Right atrium auricular region (tissue), 2 donors: Measurements from ENCODE around the gene PRIM2. TPM values are rescaled to one million over a fixed set of nuclear protein-coding genes. Genes with fewer than 3 reads are reported as not detected.
"Not testable (repeated sequence)": the region's sequence is repeated elsewhere in the genome, so short reads cannot be mapped to it uniquely, and the experiment has no call there.

Experiments used
- DNase-seq: peaks from one replicate; pipeline ENCODE4 v3.0.0-alpha.2; 2019; ENCODE audit warnings: low spot score
- H3K27ac ChIP-seq, 2 donors: fragments of 200-600 bp; sonication (generic); 1 replicate in 1 of 2; 2 replicates in 1 of 2; pipeline ENCODE4 v1.5.1; 2016 to 2019
- H3K27me3 ChIP-seq, 2 donors: fragments of 200-600 bp; sonication (generic); one replicate each; pipeline versions ENCODE4 v1.5.1 to v1.6.0; 2017 to 2019
- H3K36me3 ChIP-seq: fragments of 200-600 bp; sonication (generic); one replicate; pipeline ENCODE4 v1.5.1; 2016
- H3K4me1 ChIP-seq, 2 donors: fragments of 200-600 bp; sonication (generic); one replicate each; pipeline versions ENCODE4 v1.5.1 to v1.6.0; 2017 to 2019
- H3K4me3 ChIP-seq, 2 donors: fragments of 200-600 bp; sonication (generic); 1 replicate in 1 of 2; 2 replicates in 1 of 2; pipeline ENCODE4 v1.5.1; 2017 to 2019; ENCODE audit warnings: mild to moderate bottlenecking in 1 of 2, moderate library complexity in 1 of 2
- H3K9me3 ChIP-seq, 2 donors: fragments of 200-600 bp; sonication (generic); one replicate each; pipeline ENCODE4 v1.5.1; 2019
- total RNA-seq, 2 donors: library from RNA; depleted of rRNA; stranded (reverse); fragments of >200 nt; gene quantifications; one replicate each; pipeline ENCODE4 v1.1.0, GENCODE V29; 2016
- TF ChIP-seq, protein P1 (sequence below), 2 donors: fragments of 200-600 bp; sonication (generic); IDR thresholded peaks; one replicate each; pipeline ENCODE4 v1.5.1; 2019; ENCODE audit warnings: antibody characterized with exemption in 2 of 2

PRIM2 gene
- total RNA-seq, 2 donors from 2014 or later, result 2.8 to 4.3 TPM

DNA sequence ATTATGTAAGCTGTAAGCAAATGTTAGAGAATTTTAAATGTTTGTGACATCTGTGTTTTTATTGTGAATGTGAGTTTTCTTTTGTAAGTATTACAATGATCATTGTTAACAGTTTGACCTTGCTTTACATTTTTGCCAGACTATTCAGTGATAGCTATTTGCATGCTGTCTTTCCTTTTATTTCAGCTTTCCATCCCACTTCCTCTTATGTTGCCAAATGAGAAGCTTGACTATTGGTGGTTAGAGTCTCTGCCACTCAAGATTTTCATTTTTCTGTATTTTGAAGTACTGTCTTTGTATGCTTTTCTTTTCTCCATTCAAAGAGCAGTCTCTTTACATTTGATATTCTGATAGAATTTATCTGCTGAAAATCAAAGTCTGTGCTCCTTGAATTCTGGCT, 104.1 kb downstream of the PRIM2 start:
- Histone ChIP-seq H3K27ac (no peak overlapping the region), H3K4me1 (no peaks in the 10 kb centered on the region), H3K36me3 (no peaks in the 10 kb centered on the region), H3K4me3 (no peak overlapping the region), H3K27me3 (no peaks in the 10 kb centered on the region), H3K9me3 (no peaks in the 10 kb centered on the region)
- no peak for DNase-seq
- TF ChIP-seq, protein P1, sequence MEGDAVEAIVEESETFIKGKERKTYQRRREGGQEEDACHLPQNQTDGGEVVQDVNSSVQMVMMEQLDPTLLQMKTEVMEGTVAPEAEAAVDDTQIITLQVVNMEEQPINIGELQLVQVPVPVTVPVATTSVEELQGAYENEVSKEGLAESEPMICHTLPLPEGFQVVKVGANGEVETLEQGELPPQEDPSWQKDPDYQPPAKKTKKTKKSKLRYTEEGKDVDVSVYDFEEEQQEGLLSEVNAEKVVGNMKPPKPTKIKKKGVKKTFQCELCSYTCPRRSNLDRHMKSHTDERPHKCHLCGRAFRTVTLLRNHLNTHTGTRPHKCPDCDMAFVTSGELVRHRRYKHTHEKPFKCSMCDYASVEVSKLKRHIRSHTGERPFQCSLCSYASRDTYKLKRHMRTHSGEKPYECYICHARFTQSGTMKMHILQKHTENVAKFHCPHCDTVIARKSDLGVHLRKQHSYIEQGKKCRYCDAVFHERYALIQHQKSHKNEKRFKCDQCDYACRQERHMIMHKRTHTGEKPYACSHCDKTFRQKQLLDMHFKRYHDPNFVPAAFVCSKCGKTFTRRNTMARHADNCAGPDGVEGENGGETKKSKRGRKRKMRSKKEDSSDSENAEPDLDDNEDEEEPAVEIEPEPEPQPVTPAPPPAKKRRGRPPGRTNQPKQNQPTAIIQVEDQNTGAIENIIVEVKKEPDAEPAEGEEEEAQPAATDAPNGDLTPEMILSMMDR (IDR thresholded peaks at IDR 0.05), result no peak

DNA sequence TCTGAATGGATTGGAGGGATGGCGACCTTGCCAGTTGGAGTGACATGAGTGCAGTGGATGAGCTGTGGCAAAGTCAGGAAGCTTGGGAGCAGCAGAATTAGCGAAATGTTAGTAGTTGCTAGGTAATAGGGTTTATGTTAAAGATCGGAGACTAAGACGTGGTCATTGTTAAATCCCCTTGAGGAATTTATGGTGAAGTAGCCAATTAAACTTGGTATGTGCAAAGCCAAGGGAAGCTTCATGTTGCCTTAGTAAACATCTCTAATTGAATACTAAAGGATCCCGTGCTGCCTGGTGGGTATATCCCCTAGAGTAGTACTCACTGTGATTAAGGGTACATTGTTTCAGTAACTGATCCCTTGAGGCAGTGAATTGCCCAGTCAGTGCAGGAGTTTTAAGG, 106.0 kb downstream of the PRIM2 start:
- Histone ChIP-seq H3K4me1 (no peaks in the 10 kb centered on the region), H3K36me3 (no peaks in the 10 kb centered on the region), H3K27ac (no peak overlapping the region), H3K4me3 (no peak overlapping the region), H3K27me3 (no peaks in the 10 kb centered on the region), H3K9me3 (no peaks in the 10 kb centered on the region)
- no peak for DNase-seq
- TF ChIP-seq, protein P1 (IDR thresholded peaks at IDR 0.05), result no peak

DNA sequence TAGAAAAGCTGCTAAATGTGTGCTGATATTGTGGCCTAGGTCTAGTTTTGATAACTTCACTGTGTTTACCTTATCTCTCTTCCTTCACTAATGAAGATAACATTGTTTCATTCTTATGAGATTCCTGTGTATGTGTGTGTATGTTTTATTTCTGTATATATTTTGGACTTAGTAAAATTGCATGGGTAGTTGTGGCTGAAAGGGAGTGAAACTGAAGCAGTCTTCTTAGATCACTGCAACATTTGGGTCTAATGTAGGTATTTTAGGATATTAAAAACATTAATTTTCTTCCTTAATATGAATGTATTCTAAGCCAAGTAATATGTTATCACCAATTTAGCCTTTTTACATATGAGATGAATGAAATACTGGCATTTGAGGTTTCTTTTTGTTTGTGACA, 114.3 kb downstream of the PRIM2 start:
- H3K9me3 ChIP-seq, H3K27ac ChIP-seq, H3K4me3 ChIP-seq, H3K36me3 ChIP-seq, H3K27me3 ChIP-seq, DNase-seq: not testable (repeated sequence)
- H3K4me1 ChIP-seq, result peaks cover 0 to 13% of the 10 kb centered on the region in 2 donors

DNA sequence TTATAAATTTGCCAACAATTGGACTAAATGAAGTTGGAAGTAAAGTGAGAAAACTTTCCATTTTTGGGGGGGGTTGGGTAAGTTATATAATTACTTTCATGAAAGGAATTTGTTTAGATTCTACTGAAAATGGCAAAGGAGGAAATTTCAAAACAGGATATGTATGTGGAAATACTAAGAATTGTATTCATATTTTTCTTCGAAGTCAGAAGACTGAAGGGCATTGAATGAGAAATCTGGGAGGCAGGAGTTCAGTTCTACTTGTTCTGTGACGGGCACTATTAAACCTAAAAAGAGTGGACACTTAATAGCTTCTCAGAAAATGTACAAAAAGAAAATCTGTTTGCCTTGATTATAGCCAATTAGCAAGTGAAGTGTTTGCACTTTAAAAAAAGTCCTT, 114.7 kb downstream of the PRIM2 start:
- TF ChIP-seq, protein P1 (IDR thresholded peaks at IDR 0.05), result no peak
- H3K4me1 ChIP-seq, result peaks cover 0 to 13% of the 10 kb centered on the region in 2 donors
- no peak for DNase-seq
- no peaks in the 10 kb centered on the region for H3K9me3 ChIP-seq
- no peak overlapping the region for H3K27ac ChIP-seq
- no peaks in the 10 kb centered on the region for H3K36me3 ChIP-seq
- no peak overlapping the region for H3K4me3 ChIP-seq
- H3K27me3 ChIP-seq, result no peaks in the 10 kb centered on the region

DNA sequence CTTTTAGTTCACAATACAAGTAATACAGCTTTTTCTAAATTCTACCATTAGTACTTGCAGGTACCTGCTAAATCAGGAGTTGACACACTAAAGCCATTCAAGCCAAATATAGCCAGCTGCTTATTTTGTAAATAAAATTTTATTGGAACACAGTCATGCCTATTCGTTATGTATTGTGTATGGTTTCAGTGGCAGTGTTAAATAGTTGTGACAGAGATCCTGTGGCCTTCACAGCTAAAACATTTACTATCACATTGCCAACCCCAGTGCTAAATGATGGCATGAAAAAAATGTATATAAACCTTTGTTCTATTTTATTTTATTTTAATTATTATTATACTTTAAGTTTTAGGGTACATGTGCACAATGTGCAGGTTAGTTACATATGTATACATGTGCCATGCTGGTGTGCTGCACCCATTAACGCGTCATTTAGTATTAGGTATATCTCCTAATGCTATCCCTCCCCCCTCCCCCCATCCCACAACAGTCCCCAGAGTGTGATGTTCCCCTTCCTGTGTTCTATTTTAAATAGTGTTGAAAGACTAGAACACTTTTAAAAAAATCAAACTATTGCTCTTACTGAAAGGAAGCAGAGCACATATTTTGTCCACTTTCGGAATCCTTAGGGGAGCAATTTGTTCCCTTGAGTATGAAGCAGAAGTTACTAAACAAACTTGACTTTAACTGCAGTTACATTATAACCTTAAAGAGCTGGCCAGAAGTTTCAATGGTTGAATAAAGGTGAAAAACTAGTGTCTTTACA, 115.7 kb downstream of the PRIM2 start:
- Histone ChIP-seq H3K27me3 (no peaks in the 10 kb centered on the region), H3K36me3 (no peaks in the 10 kb centered on the region), H3K4me1 (peaks cover 0 to 13% of the 10 kb centered on the region in 2 donors), H3K9me3 (no peaks in the 10 kb centered on the region), H3K27ac (no peak overlapping the region), H3K4me3 (no peak overlapping the region)
- TF ChIP-seq, protein P1 (IDR thresholded peaks at IDR 0.05), result no peak
- DNase-seq, result no peak

DNA sequence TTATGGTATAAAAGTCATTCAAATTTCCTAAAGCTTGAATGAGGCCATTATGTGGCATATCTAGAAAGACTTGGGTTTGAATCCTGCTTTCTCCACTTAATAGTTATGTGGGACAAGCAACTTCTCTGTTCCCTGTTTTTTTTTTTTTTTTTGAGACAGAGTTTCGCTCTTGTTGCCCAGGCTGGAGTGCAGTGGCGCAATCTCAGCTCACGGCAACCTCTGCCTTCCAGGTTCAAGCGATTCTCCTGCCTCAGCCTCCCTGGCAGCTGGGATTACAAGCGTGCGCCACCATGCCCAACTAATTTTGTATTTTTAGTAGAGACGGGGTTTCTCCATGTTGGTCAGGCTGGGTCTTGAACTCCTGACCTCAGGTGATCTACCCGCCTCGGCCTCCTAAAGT, 116.4 kb downstream of the PRIM2 start:
- H3K4me3 ChIP-seq, H3K27ac ChIP-seq, DNase-seq, H3K36me3 ChIP-seq, H3K27me3 ChIP-seq, H3K9me3 ChIP-seq: not testable (repeated sequence)
- H3K4me1 ChIP-seq, result peaks cover 0 to 13% of the 10 kb centered on the region in 2 donors

DNA sequence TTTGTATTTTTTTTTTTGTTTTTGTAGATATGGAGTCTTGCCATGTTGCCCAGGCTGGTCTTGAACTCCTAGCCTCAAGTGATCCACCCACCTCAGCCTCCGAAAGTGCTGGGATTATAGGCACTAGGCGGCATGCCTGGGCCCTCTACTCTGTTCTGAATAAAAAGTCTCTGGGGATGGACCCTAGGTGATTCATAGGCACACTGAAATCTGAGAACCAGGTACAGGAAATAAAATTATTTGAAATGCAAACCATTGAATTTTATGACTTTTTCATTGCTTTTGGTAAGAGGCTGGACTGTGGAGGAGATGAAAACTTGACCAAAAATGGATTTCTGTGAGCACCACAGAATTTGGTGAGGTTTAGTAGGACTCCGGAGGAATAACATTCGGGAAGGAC, 117.5 kb downstream of the PRIM2 start:
- H3K27me3 ChIP-seq, result no peaks in the 10 kb centered on the region
- peaks cover 0 to 13% of the 10 kb centered on the region in 2 donors for H3K4me1 ChIP-seq
- H3K4me3 ChIP-seq, result no peak overlapping the region
- TF ChIP-seq, protein P1 (IDR thresholded peaks at IDR 0.05), result no peak
- no peak overlapping the region for H3K27ac ChIP-seq
- H3K9me3 ChIP-seq, result no peaks in the 10 kb centered on the region
- H3K36me3 ChIP-seq, result no peaks in the 10 kb centered on the region
- DNase-seq, result no peak
